GM12875 (cell line): ENCODE data around the gene PDE6B.

Experiments
- H3K4me3 ChIP-seq: one replicate; pipeline ENCODE4 v1.5.1; 2011; ENCODE audit warnings: low read depth, low read length, control low read depth
- CTCF ChIP-seq: IDR thresholded peaks from 2 replicates; pipeline ENCODE4 v1.5.1; 2011; ENCODE audit warnings: low read depth, mild to moderate bottlenecking, control low read depth, inconsistent platforms, low read length, moderate library complexity, borderline replicate concordance; ENCODE audit not compliant: insufficient read depth

The PDE6B gene

DNA sequence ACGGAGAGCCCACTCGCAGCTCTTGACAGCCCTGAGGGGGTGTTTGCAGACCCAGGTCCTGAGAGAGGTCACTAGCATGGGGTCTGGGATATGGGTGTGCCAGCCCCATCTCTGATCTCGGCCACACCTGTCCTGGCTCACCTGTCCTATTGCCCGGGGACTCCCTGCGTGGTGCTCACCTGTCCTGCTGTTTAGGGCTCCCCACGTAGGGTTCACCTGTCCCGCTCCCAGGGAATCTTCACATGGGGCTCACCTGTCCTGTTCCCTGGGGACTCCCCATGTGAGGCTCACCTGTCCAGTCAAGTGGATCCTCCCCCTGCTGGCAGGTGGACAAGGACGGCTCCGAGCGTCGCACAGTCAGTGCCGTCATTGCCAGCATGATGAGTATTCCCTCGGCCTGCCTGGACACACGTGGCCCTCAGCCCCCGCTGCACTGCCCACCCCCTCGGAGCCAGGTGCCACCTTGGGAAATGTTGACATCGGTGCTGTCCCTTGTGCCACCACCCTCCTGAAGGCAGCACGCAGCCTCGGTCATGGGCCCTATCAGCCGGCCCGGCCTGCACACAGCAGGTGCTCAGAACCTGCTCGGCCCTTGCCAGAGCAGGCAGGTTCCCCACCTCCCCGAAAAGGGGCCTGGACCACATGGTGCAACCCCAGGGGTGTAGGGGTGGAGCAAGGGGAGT lies 57.3 kb downstream of the PDE6B start:
- H3K4me3 ChIP-seq, result no peak overlapping the region
- TF ChIP-seq CTCF, result no peak

DNA sequence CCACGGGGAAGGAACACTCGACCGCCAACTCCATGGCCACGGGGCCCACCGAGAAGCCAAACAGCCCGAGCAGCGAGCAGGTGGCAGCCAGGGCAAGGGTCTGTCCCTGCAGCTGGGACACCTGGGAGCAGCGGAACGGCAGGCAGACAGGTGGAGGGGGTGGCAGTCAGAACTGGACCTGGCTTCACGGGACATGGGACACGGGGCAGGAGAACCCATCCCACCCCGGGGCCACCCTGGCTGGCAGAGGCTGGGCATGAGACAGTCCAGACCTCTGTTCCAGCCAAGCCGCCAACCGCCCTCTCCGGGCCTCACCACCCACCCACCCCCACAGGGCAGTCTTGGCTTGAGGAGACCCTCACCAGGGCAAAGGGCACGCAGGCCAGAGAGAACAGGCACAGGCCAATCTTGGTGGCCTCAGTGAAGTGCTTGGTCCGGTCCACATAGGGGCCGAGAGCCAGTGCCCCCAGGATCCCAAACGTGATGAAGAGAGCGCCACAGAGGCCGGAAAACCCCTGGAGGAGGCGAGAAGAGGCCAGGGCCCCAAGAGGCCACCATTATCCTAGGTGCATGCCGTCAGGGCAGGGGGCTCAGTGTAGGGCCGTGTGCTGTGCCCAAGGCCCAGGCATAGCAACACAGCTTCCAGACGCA lies 58.0 kb downstream of the PDE6B start:
- H3K4me3 ChIP-seq, result no peak overlapping the region
- no peak for TF ChIP-seq CTCF

GRCh38 chr4:683982-684622 lies 58.7 kb downstream of the PDE6B start:
- TF ChIP-seq CTCF, result peak; percentile 66

DNA sequence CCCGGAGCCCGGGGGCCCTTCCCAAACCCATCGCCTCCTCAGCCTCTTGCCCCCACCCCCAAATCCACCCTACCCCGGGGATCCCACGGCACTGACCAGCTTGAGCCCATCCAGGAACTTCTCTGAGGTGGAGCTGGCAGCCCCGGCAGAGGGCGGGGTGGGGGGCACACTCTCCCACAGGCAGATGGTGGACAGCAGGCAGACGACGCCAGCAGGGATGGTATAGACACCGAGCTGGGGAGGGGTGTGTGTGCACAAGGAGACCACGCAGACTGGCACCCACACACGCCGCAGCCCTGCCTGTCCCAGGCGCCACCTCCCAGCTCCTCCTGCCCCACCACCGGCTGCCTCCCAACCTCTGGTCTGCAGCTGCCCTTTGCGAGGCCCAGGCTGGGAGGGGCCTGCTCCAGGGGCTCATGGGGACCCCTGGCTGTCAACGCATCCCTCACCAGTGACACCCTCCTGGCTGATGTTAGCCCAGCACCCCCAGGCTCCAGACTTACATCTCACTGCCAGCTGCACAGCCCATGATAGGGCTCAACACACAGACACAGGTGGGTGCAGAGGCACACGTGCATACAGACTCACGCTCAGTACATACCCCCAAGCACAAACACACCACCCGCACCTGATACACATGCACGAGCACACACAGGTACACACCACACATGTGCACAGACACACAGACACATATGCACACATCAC lies 59.4 kb downstream of the PDE6B start:
- no peak for TF ChIP-seq CTCF
- H3K4me3 ChIP-seq, result no peak overlapping the region

More at GRCh38 chr4:683982-684622, 58.7 kb downstream of the PDE6B start:
- H3K4me3 ChIP-seq, result no peak overlapping the region

DNA sequence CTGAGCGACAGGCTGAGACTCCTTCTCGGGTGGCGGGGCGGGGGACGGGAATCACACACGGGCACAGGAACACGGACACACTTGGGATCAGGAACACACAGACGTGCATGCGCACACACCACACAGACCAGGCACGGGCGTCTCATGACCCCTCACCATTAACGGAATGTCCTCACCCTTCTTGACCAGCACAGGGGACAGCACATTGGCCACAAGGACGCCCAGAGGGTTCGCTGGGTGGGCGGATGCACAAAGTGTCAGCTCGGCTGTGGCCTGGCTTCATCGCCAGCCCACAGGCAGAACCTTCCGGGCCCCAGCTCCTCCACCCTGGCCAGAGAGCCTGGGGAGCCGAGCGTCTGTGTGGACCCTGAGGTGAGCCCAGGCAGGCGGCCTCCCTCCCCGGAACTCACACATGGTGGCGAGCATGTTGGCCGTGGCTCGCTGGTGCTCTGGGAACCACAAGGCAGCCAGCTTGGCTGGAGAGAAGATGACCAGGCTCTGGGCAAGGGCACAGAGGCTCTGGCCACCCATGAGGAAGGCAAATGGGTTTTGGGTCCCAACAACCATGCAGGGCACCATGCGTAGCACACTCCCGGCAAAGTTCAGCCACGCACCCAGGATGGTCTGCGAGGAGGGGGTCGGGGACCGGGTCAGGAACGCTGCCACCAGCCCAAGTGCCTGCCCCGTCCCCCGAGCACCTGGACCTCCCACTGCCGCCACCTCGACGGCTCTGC lies 60.5 kb downstream of the PDE6B start:
- H3K4me3 ChIP-seq, result no peak overlapping the region
- TF ChIP-seq CTCF, result no peak

GRCh38 chr4:686413-687040 lies 61.2 kb downstream of the PDE6B start:
- TF ChIP-seq CTCF, result no peak

More at GRCh38 chr4:686413-687040, 61.2 kb downstream of the PDE6B start:
- H3K4me3 ChIP-seq, result no peak overlapping the region
